Measurements from ENCODE around the gene PGM2.

Gene PGM2

DNA sequence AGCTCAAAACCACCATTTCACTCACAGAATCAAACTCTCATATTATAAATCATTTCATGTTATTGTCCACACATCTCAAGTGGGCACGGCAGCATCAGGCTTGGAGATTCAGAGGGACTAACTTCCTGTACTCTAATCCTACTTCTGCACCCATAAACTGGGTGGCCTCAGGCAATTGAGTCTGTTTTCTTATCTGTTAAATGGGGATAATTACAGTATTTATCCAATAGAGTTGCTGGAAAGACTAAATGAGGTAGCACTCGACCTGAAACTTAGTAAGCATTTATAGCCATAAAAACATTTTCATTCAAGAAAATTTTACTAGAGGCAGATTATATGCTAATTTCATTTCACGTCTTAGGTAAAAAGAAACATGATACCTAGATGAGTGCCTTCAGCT lies 77.4 kb downstream of the PGM2 start:
- DNase-seq = no peak

DNA sequence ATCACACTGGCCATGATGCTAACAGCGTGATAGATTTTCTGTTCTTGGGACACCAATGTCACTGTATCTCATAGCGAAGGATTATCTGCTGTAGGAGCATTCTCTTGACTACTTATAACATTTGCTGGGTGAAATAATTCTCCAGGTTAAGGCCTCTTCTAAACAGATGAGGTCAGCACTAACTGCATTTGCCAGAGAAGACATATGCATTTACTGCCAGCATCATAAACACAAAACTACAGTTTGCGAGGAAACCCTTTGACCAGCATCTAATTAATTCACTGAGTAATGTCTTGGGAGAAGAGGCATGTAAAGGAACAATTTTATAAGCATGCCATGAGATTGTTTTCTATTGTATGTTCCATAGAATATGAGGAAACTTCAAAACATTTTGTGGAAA lies 78.3 kb downstream of the PGM2 start:
- no peak for DNase-seq

DNA sequence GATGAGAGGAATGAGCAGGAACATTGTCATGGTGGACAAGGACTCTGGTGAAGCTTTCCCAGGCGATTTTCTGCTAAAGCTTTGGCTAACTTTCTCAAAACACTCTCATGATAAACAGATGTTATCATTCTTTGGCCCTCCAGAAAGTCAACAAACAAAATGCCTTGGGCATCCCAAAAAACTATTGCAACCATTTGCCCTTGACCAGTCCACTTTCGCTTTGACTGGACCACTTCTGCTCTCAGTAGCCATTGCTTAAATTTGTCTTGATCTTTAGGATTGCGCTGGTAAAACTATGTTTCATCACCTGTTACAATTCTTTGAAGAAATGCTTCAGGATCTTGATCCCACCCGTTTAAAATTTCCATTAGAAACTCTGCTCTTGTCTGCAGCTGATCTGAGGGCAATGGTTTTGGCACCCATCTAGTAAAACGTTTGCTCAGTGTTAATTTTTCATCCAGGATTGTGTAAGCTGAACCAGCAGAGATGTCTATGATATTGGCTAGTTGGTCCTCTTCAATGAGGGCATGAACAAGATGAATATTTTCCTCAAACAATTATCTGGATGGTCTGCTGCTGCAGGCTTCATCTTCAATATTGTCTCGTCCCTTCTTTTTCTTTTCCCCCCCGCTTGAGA lies 79.2 kb downstream of the PGM2 start:
- DNase-seq = no peak

DNA sequence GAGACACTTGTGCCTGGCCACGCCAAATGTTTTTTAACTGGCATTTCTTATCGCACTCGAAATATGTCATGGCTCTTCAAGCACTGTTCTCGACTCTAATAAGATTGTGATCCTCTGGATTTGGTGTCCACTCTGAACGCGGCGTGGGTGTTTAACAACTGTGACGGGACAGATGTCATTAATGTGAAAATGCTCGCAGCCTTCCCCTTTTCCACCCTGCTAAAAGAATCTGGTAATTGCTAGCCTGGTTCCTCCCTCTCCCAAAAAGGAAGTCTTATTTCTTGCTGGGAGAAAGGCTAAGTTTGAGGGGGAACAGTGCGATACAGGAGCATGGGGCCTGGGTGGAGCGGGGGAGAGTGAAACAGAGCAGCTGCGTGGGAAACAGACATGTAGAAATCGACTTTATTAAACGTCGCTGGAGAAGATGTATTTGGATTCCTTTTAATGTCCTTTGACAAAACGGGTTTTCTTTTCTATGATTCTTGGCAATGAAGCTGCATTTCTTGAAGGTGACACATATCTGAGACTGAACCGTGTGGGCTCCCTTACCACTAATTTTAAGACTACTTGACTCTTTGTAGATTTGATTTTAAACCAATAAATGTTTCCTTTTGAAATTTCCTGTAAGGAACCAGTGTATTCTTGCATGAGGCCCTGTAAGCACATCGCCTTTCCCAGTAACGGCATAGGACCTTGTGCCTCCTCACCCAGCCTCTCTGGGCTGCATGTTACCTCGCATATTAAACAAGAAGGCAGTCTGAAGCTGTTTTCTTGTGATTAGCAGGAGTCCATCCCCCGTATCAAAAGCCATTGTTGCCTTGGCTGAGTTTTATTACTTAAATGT lies 82.2 kb downstream of the PGM2 start:
- DNase-seq = peak; percentile 19 to 37

DNA sequence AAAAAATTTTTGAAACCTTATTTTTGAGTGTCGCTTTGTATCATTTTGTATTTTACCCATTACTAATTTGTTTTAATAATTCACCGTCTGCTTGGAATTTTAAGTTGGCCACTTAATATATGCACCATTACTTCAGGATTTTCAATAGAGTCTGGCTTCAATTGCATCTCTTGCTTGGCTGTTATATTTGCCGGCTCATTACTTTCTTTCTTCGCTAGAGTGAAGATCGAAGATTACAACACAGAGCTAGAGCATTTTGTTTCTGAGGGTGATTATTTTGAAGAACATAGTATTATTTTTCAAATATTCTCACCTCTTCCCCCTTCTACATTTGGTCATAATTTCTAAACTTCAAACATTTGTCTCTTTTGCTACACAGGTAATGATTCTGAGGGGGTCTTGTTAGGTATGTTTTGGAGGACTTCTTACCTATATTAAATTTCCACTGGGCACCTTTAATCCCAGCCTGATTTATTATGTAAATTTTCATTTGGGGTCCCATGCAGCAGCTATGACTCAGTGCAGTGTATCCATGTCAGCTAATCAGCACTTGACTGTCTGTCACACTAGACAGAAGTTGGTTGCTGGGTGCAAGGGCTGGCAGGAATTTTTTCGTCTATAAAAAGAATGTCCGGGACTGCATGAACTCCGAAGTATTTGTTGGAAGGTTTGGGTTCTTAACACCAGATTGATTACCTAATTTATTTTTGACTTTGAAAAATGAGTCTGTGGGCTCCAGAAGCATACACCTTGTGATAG lies 83.0 kb downstream of the PGM2 start:
- DNase-seq = no peak

DNA sequence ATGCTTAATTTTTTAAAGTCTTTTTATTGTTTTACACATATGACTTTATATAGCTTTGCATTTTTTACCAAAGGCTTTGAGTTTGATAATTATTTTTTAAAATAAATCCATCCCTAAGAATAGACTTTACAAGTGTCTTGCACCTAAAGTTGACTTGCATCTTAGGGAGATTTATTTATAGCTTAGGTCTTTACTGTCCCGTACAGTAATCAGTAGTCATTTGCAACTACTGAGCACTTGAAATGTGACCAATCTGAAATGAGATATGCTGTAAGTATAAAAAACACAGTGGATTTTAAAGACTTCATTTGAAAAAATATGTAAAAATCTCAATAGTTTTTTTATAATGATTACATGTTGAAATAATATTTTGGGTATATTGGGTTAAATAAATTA lies 83.6 kb downstream of the PGM2 start:
- no peak for DNase-seq
